A673 (cell line): ENCODE measurements around the gene EYS.

Experiments used
- EZH2 ChIP-seq: fragments of 200-600 bp; sonication (generic); IDR thresholded peaks from 2 replicates; pipeline ENCODE4 v1.6.1; 2017; ENCODE audit warnings: borderline replicate concordance, low read depth, mild to moderate bottlenecking, mixed read lengths, antibody characterized with exemption, low read length; ENCODE audit not compliant: poor library complexity, severe bottlenecking
- TF ChIP-seq, protein P1 (sequence below): fragments of 300-800, 200-600 bp; sonication (generic); conservative IDR thresholded peaks from 2 replicates; pipeline ENCODE4 v1.5.1; 2017; ENCODE audit warnings: low read depth, mild to moderate bottlenecking, antibody characterized with exemption, low read length, moderate library complexity, mixed read lengths

DNA sequence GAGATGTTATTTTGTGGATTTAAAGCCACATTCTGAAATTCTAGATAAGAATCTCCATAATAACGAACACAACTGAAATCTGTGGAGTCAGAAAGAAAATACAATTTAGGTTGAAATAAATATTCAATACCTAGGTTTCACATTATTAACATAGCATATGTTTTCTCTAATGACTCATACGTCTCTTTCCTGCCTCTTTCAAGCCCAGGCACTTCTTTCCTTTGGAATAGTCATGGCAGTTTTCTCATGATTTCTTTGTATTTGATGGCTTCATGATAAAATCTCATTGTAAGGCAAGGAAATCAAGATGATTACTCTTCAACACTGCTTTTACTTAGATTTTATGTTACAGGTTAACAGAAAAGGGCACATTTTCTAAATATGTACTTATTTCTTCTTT lies 1267.8 kb downstream of the EYS start:
- TF ChIP-seq, protein P1, sequence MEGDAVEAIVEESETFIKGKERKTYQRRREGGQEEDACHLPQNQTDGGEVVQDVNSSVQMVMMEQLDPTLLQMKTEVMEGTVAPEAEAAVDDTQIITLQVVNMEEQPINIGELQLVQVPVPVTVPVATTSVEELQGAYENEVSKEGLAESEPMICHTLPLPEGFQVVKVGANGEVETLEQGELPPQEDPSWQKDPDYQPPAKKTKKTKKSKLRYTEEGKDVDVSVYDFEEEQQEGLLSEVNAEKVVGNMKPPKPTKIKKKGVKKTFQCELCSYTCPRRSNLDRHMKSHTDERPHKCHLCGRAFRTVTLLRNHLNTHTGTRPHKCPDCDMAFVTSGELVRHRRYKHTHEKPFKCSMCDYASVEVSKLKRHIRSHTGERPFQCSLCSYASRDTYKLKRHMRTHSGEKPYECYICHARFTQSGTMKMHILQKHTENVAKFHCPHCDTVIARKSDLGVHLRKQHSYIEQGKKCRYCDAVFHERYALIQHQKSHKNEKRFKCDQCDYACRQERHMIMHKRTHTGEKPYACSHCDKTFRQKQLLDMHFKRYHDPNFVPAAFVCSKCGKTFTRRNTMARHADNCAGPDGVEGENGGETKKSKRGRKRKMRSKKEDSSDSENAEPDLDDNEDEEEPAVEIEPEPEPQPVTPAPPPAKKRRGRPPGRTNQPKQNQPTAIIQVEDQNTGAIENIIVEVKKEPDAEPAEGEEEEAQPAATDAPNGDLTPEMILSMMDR = no peak
- TF ChIP-seq EZH2 = no peak
